HG02642 (cell line): ENCODE measurements around the gene PTPMT1.

Experiments
- ATAC-seq: cut with Tn5 transposase; IDR thresholded peaks from one replicate; pipeline ENCODE4 v1.9.1; 2021; ENCODE audit warnings: mild to moderate bottlenecking; ENCODE audit not compliant: unreplicated experiment, poor library complexity

The PTPMT1 gene

GRCh38 chr11:47577460-47578041, 12.2 kb downstream of the PTPMT1 start:
- no peak for ATAC-seq

- ATAC-seq, result peak; percentile 95
Measured at GRCh38 chr11:47578524-47579494, 13.4 kb downstream of the PTPMT1 start, which contains the start of the genes KBTBD4 and NDUFS3. Gene KBTBD4, minus strand, starts transcription at chr11:47578970. Its CDS starts 19 bp downstream, at chr11:47578951. Gene NDUFS3, plus strand, starts transcription at chr11:47579074. Its CDS starts 18 bp downstream, at chr11:47579092.

- no peak for ATAC-seq
Measured at GRCh38 chr11:47583844-47584243, 18.4 kb downstream of the PTPMT1 start.

GRCh38 chr11:47586098-47586855, 20.9 kb downstream of the PTPMT1 start, which contains the start of gene FAM180B:
Gene FAM180B, plus strand, starts transcription at chr11:47586678. Its CDS starts 91 bp downstream, at chr11:47586769.
- no peak for ATAC-seq

GRCh38 chr11:47587039-47587716, 21.8 kb downstream of the PTPMT1 start:
- no peak for ATAC-seq

GRCh38 chr11:47587723-47588326, 22.4 kb downstream of the PTPMT1 start:
- no peak for ATAC-seq

- no peak for ATAC-seq
Measured at GRCh38 chr11:47589118-47589517, 23.7 kb downstream of the PTPMT1 start.

GRCh38 chr11:47589584-47589976, 24.2 kb downstream of the PTPMT1 start:
- no peak for ATAC-seq

GRCh38 chr11:47589977-47590861, 24.8 kb downstream of the PTPMT1 start:
- no peak for ATAC-seq

- ATAC-seq, result no peak
Measured at GRCh38 chr11:47591764-47592163, 26.4 kb downstream of the PTPMT1 start.

- no peak for ATAC-seq
Measured at GRCh38 chr11:47592251-47592650, 26.9 kb downstream of the PTPMT1 start.

- no peak for ATAC-seq
Measured at GRCh38 chr11:47592970-47593369, 27.6 kb downstream of the PTPMT1 start.

GRCh38 chr11:47593492-47593933, 28.1 kb downstream of the PTPMT1 start:
- no peak for ATAC-seq

- no peak for ATAC-seq
Measured at GRCh38 chr11:47593934-47594855, 28.8 kb downstream of the PTPMT1 start, which contains the start of gene C1QTNF4. Gene C1QTNF4, minus strand, starts transcription at chr11:47594411. Its CDS starts 3,601 bp downstream, at chr11:47590810.

- ATAC-seq, result no peak
Measured at GRCh38 chr11:47595029-47595428, 29.6 kb downstream of the PTPMT1 start.

- no peak for ATAC-seq
Measured at GRCh38 chr11:47595967-47596366, 30.6 kb downstream of the PTPMT1 start.

GRCh38 chr11:47599902-47600301, 34.5 kb downstream of the PTPMT1 start:
- ATAC-seq, result no peak
